Activated T-cell treated with anti-CD3 and anti-CD28 coated beads, Interleukin-2, amount 50 U/mL, for 24 hours (primary cell): ENCODE results near the gene GPD1.
"Not testable (repeated sequence)": the region's sequence is repeated elsewhere in the genome, so short reads cannot be mapped to it uniquely, and the experiment has no call there.

Experiments used
- DNase-seq: peaks from one replicate; pipeline ENCODE4 v3.0.0-alpha.2; 2020
- H3K27ac Mint-ChIP-seq: 2 replicates; pipeline ENCODE4 v1.8.0; 2020; ENCODE audit warnings: mild to moderate bottlenecking, mixed read lengths
- H3K27me3 Mint-ChIP-seq: 2 replicates; pipeline ENCODE4 v1.8.0; 2020; ENCODE audit warnings: mixed read lengths
- H3K36me3 Mint-ChIP-seq: 2 replicates; pipeline ENCODE4 v1.8.0; 2020; ENCODE audit warnings: low read depth, mixed read lengths
- H3K4me1 Mint-ChIP-seq: 2 replicates; pipeline ENCODE4 v1.8.0; 2020; ENCODE audit warnings: low read depth, mixed read lengths
- H3K4me3 Mint-ChIP-seq: 2 replicates; pipeline ENCODE4 v1.8.0; 2020; ENCODE audit warnings: mild to moderate bottlenecking, moderate library complexity, mixed read lengths
- H3K9me3 Mint-ChIP-seq: 2 replicates; pipeline ENCODE4 v1.8.0; 2020; ENCODE audit warnings: mixed read lengths

Gene GPD1

GRCh38 chr12:50112456-50113218 is 8.8 kb downstream of the GPD1 start:
- Mint-ChIP-seq H3K4me3 (peak overlapping the region; percentile 99), H3K9me3 (no peaks in the 10 kb centered on the region), H3K4me1 (peaks cover 45% of the 10 kb centered on the region), H3K27ac (peak overlapping the region; percentile 99), H3K36me3 (peaks cover 38% of the 10 kb centered on the region), H3K27me3 (no peaks in the 10 kb centered on the region)
- DNase-seq: no peak

GRCh38 chr12:50117057-50117622 is 13.3 kb downstream of the GPD1 start:
- no peaks in the 10 kb centered on the region for H3K9me3 Mint-ChIP-seq
- no peaks in the 10 kb centered on the region for H3K27me3 Mint-ChIP-seq
- no peak overlapping the region for H3K4me3 Mint-ChIP-seq
- peaks cover 43% of the 10 kb centered on the region for H3K4me1 Mint-ChIP-seq
- peaks cover 75% of the 10 kb centered on the region for H3K36me3 Mint-ChIP-seq
- peak overlapping the region; percentile 81 for H3K27ac Mint-ChIP-seq
- peak; percentile 12 for DNase-seq

GRCh38 chr12:50119387-50119786 is 15.6 kb downstream of the GPD1 start:
- DNase-seq: no peak
- no peak overlapping the region for H3K27ac Mint-ChIP-seq
- peaks cover 37% of the 10 kb centered on the region for H3K4me1 Mint-ChIP-seq
- no peak overlapping the region for H3K4me3 Mint-ChIP-seq
- H3K27me3 Mint-ChIP-seq: no peaks in the 10 kb centered on the region
- no peaks in the 10 kb centered on the region for H3K9me3 Mint-ChIP-seq
- peaks cover 83% of the 10 kb centered on the region for H3K36me3 Mint-ChIP-seq

DNA sequence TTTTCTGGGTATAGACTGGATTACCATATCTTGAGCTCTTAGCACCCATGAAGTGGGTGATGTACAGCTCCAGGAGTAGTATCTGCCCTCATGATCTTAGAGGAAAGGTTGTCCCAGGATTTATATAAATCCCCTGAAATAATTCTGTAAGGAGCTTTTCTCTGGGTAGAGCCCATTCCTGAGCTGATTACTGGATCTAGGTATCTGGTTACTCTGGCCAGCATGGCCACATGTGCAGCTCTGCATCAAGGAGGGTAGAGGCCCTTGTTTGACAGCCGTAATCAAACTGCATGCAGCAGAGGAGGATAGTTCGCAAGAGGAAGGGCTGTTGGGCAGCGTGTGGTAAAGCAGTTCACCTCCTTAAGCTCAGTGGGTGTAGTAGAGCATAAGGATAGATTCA is 16.7 kb downstream of the GPD1 start:
- no peaks in the 10 kb centered on the region for H3K27me3 Mint-ChIP-seq
- H3K36me3 Mint-ChIP-seq: peaks cover 90% of the 10 kb centered on the region
- H3K9me3 Mint-ChIP-seq: no peaks in the 10 kb centered on the region
- peaks cover 41% of the 10 kb centered on the region for H3K4me1 Mint-ChIP-seq
- H3K27ac Mint-ChIP-seq: peak overlapping the region; percentile 24
- H3K4me3 Mint-ChIP-seq: no peak overlapping the region
- no peak for DNase-seq

GRCh38 chr12:50120953-50121352 is 17.1 kb downstream of the GPD1 start:
- H3K4me3 Mint-ChIP-seq: no peak overlapping the region
- no peak for DNase-seq
- peak overlapping the region; percentile 24 for H3K27ac Mint-ChIP-seq
- H3K36me3 Mint-ChIP-seq: peaks cover 90% of the 10 kb centered on the region
- no peaks in the 10 kb centered on the region for H3K27me3 Mint-ChIP-seq
- H3K9me3 Mint-ChIP-seq: no peaks in the 10 kb centered on the region
- peaks cover 41% of the 10 kb centered on the region for H3K4me1 Mint-ChIP-seq

DNA sequence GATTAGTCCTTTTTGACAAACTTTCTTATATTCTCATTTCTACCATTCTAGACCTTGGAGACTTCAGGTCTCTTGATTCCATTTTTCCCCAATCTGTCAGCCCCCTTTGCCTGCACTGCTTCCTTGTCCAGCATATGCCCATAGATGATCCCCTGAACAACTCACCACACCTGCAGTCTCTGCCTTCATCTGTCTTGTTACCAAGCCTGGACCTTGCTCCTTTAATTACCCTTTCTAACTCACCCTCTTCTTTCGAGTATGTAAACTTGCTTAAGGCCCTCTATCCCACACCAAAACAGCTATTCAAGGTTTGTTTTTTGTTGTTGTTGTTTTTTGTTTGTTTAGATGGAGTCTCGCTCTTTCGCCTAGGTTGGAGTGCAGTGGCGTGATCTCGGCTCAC is 17.8 kb downstream of the GPD1 start:
- no peak for DNase-seq
- peak overlapping the region; percentile 45 for H3K27ac Mint-ChIP-seq
- H3K36me3 Mint-ChIP-seq: peaks cover 89% of the 10 kb centered on the region
- no peaks in the 10 kb centered on the region for H3K27me3 Mint-ChIP-seq
- H3K4me3 Mint-ChIP-seq: no peak overlapping the region
- no peaks in the 10 kb centered on the region for H3K9me3 Mint-ChIP-seq
- H3K4me1 Mint-ChIP-seq: peaks cover 36% of the 10 kb centered on the region

GRCh38 chr12:50123203-50123602 is 19.4 kb downstream of the GPD1 start:
- Mint-ChIP-seq H3K4me1 (peaks cover 32% of the 10 kb centered on the region), H3K27ac (peak overlapping the region; percentile 34), H3K4me3 (no peak overlapping the region), H3K27me3 (no peaks in the 10 kb centered on the region), H3K9me3 (no peaks in the 10 kb centered on the region), H3K36me3 (peaks cover 94% of the 10 kb centered on the region)
- DNase-seq: no peak

DNA sequence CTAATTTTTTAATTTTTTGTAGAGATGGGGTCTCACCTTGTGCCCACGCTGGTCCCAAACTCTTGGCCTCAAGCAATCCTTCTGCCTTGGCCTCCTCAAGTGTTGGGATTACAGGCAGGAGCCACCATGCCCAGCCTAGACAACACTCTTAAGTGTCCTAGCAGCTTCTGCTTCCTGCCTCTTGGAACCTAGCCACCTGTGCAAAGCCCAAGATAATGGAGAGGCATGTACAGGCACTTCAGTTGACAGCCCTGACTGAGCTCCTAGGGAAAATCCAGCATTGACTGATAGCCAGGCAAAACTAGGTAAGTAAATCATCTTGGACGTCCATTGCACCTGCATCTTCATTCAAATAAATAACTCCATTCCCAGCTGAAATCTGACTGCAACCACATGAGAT is 23.7 kb downstream of the GPD1 start:
- Mint-ChIP-seq H3K27me3 (no peaks in the 10 kb centered on the region), H3K4me3 (no peak overlapping the region), H3K9me3 (no peaks in the 10 kb centered on the region), H3K4me1 (peaks cover 31% of the 10 kb centered on the region), H3K36me3 (peaks cover 94% of the 10 kb centered on the region), H3K27ac (peak overlapping the region; percentile 9)
- no peak for DNase-seq

GRCh38 chr12:50129290-50129689 is 25.5 kb downstream of the GPD1 start:
- H3K4me1 Mint-ChIP-seq: peaks cover 32% of the 10 kb centered on the region

GRCh38 chr12:50132505-50133135 is 28.8 kb downstream of the GPD1 start:
- Mint-ChIP-seq H3K27ac (peak overlapping the region; percentile 60), H3K36me3 (peaks cover 89% of the 10 kb centered on the region), H3K9me3 (no peaks in the 10 kb centered on the region), H3K27me3 (no peaks in the 10 kb centered on the region), H3K4me1 (peaks cover 15% of the 10 kb centered on the region), H3K4me3 (no peak overlapping the region)
- no peak for DNase-seq

More at GRCh38 chr12:50129290-50129689, 25.5 kb downstream of the GPD1 start:
- H3K4me3 Mint-ChIP-seq: no peak overlapping the region
- H3K36me3 Mint-ChIP-seq: peaks cover 93% of the 10 kb centered on the region
- H3K27ac Mint-ChIP-seq: no peak overlapping the region
- H3K27me3 Mint-ChIP-seq: no peaks in the 10 kb centered on the region
- H3K9me3 Mint-ChIP-seq: no peaks in the 10 kb centered on the region
- DNase-seq: no peak

DNA sequence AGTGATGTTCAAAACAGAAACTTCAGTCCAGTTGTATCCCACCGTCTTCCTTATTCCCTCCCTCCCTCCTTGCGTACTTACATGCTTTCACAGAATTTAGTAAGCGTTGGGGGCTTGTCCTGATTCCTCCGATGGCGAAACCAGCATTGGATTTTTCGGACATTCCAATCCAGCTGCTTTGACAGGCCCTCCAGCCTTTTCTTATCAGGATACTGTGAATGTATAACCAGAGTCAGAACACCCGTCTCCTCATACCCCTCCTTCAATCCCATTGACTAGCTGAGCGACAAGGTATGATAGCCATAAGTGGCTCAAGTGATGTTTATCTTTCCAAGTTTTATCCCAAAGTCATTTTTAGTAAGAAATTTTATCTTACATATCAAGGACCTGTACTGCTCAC is 39.2 kb downstream of the GPD1 start:
- H3K36me3 Mint-ChIP-seq: peaks cover 59% of the 10 kb centered on the region

GRCh38 chr12:50145439-50145838 is 41.6 kb downstream of the GPD1 start:
- no peak for DNase-seq
- Mint-ChIP-seq H3K4me1 (peaks cover 17% of the 10 kb centered on the region), H3K4me3 (no peak overlapping the region), H3K27me3 (no peaks in the 10 kb centered on the region), H3K36me3 (peaks cover 41% of the 10 kb centered on the region), H3K27ac (no peak overlapping the region), H3K9me3 (no peaks in the 10 kb centered on the region)

More for the DNA sequence above, 39.2 kb downstream of the GPD1 start:
- Mint-ChIP-seq H3K27me3 (no peaks in the 10 kb centered on the region), H3K4me3 (no peak overlapping the region), H3K9me3 (no peaks in the 10 kb centered on the region), H3K4me1 (peaks cover 4% of the 10 kb centered on the region), H3K27ac (no peak overlapping the region)
- no peak for DNase-seq

DNA sequence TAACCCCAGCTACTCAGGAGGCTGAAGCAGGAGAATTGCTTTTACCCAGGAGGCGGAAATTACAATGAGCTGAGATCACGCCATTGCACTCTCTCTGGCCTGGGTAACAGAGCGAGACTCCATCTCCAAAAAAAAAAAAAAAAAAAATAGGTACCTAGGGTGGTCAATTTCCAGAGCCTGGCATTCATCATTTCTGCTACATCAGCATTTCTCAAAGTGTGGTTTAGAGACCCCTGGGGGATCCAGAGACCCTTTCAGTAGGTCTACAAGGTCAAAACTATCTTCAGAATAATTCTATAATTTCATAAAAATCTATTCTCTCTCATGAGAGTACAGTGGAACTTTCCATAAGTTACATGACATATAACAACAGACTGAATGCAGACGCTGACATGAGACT is 43.5 kb downstream of the GPD1 start:
- Mint-ChIP-seq H3K36me3 (peaks cover 25% of the 10 kb centered on the region), H3K4me1 (peaks cover 29% of the 10 kb centered on the region), H3K27ac (no peak overlapping the region), H3K27me3 (no peaks in the 10 kb centered on the region), H3K9me3 (no peaks in the 10 kb centered on the region), H3K4me3 (no peak overlapping the region)
- no peak for DNase-seq

DNA sequence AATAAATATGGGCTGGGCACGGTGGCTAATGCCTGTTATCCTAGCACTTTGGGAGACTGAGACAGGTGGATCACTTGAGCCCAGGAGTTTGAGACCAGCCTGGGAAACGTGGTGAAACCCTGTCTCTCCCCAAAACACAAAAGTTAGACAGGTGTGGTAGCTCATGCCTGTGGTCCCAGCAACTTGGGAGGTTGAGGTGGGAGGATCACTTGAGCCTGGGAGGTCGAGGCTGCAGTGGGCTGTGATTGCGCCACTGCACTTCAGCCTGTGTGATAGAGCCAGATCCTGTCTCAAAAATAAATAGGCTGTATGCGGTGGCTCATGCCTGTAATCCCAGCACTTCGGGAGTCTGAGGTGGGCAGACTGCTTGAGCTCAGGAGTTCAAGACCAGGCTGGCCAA is 44.2 kb downstream of the GPD1 start:
- not testable (repeated sequence) for H3K9me3 Mint-ChIP-seq, H3K27ac Mint-ChIP-seq, H3K27me3 Mint-ChIP-seq, DNase-seq, H3K4me3 Mint-ChIP-seq
- Mint-ChIP-seq H3K36me3 (peaks cover 21% of the 10 kb centered on the region), H3K4me1 (peaks cover 33% of the 10 kb centered on the region)

GRCh38 chr12:50149311-50149710 is 45.5 kb downstream of the GPD1 start:
- H3K4me3 Mint-ChIP-seq: no peak overlapping the region
- H3K27ac Mint-ChIP-seq: peak overlapping the region; percentile 80
- H3K36me3 Mint-ChIP-seq: peaks cover 20% of the 10 kb centered on the region
- DNase-seq: no peak
- H3K9me3 Mint-ChIP-seq: no peaks in the 10 kb centered on the region
- H3K27me3 Mint-ChIP-seq: no peaks in the 10 kb centered on the region
- peaks cover 33% of the 10 kb centered on the region for H3K4me1 Mint-ChIP-seq
